Body of pancreas (tissue), 4 donors: Measurements from ENCODE around the gene PRM3. TPM values are rescaled to one million over a fixed set of nuclear protein-coding genes. Genes with fewer than 3 reads are reported as not detected.

ENCODE experiments used
- ATAC-seq: fragments of 150-250 bp; one replicate; pipeline ENCODE4 v1.9.1; 2016
- DNase-seq, 4 donors: peaks; one replicate each; pipeline ENCODE4 v3.0.0-alpha.2; 2019
- H3K27ac ChIP-seq, 4 donors: fragments of 200-600 bp; sonication (generic); 1 replicate in 3 of 4; 2 replicates in 1 of 4; pipeline versions ENCODE4 v1.5.1 to v1.6.1; 2016 to 2019; ENCODE audit warnings: mild to moderate bottlenecking in 1 of 4, mixed read lengths in 1 of 4, moderate library complexity in 1 of 4
- H3K27me3 ChIP-seq, 2 donors: fragments of 200-600 bp; sonication (generic); one replicate each; pipeline ENCODE4 v1.6.0; 2016; ENCODE audit warnings: mild to moderate bottlenecking in 1 of 2
- H3K36me3 ChIP-seq, 2 donors: fragments of 200-600 bp; sonication (generic); replicated peaks in 1 of 2; 2 replicates each; pipeline ENCODE4 v1.5.1; 2016; ENCODE audit warnings: low read depth in 2 of 2; ENCODE audit not compliant: insufficient read depth in 1 of 2
- H3K4me1 ChIP-seq: fragments of 200-600 bp; sonication (generic); one replicate; pipeline ENCODE4 v1.6.0; 2016
- H3K4me3 ChIP-seq, 2 donors: fragments of 200-600 bp; sonication (generic); 1 replicate in 1 of 2; 2 replicates in 1 of 2; pipeline ENCODE4 v1.5.1; 2016 to 2019
- H3K9me3 ChIP-seq, 3 donors: fragments of 200-600 bp; sonication (generic); 1 replicate in 2 of 3; 2 replicates in 1 of 3; pipeline ENCODE4 v1.5.1; 2016
- CTCF ChIP-seq, 7 experiments: fragments of 450-650 bp in 4 of 7; fragments of 200-600 bp in 3 of 7; sonication (generic) in 3 of 7; IDR thresholded peaks; one replicate each; pipeline ENCODE4 v1.5.1; 2016 to 2019; ENCODE audit warnings: antibody characterized with exemption in 7 of 7
- POLR2A ChIP-seq, 3 donors: fragments of 450-650 bp; IDR thresholded peaks; one replicate each; pipeline ENCODE4 v1.6.1; 2016; ENCODE audit warnings: antibody characterized with exemption in 3 of 3, mild to moderate bottlenecking in 2 of 3
- WGBS, 2 donors: methylation state at CpG; one replicate each; pipeline ENCODE4 v1.1.5; 2017; 5-methylcytosine and 5-hydroxymethylcytosine counted together
- intact Hi-C: fragments of 100-400 bp; cut with DNase I; formaldehyde crosslinking; loops from one replicate; pipeline ENCODE4 v1.15.1; 2023
- total RNA-seq, 2 donors: library from RNA; depleted of rRNA; stranded (reverse); fragments of >200 nt; gene quantifications; one replicate each; pipeline ENCODE4 v1.1.0, GENCODE V29; 2016

The PRM3 gene
- not detected for total RNA-seq

DNA sequence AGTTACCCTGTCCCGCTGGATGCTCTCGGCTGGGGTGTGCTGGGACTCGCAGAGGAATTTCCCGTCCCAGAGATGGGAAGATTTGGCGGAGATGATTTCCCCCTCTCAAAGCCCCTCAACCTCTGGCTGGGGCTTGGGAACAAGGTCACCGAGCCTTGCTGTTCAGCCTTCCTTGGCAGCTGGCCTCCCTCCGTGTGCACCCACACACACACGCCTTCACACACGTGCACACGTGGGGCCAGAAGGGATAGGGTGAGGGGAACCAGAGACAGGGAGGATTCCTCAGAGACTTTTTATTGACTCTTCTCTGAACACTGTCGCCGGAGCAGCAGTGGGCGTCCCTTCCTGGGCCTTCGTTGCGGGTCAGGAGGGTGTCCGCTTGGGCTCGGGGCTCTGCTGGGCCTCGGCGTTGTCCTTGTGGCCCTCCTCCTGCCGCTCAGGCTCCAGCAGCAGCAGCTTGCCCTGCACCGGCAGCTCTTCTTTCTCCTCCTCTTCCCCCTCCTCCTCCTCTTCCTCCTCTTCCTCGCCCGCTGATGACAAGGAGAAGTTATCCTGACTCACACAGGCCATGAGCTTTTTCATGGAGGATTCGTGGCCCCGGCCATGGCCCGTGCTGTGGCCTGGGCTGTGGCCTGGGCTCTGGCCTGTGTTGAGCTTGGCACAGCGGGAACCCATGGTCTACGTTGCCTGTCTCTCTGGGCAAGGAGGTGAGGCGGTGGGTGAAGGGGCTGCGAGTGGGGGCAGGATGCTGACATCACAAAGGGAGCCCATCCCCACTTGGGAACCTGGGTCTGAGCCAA, at the start of gene PRM3:
Gene PRM3 (minus strand): TSS at position 709 of the 800 bp plus-strand sequence. CDS start 34 bp downstream, at position 675.
- intact Hi-C loops: no loop called here
- no peak for DNase-seq
- Histone ChIP-seq H3K36me3 (no peaks in the 10 kb centered on the region), H3K9me3 (no peaks in the 10 kb centered on the region), H3K4me3 (no peak within 1 kb of the TSS), H3K4me1 (no peaks in the 10 kb centered on the region), H3K27me3 (no peaks in the 10 kb centered on the region), H3K27ac (no peak within 1 kb of the TSS)
- TF ChIP-seq POLR2A (IDR thresholded peaks at IDR 0.05) (no peak), CTCF (IDR thresholded peaks at IDR 0.05) (no peak)
- ATAC-seq: no peak
- 77 to 83% methylated on average over 25 to 29 of the region's 30 CpGs for WGBS, 2 donors

- TF ChIP-seq POLR2A (IDR thresholded peaks at IDR 0.05) (no peak), CTCF (IDR thresholded peaks at IDR 0.05) (no peak)
- Histone ChIP-seq H3K27ac (no peak overlapping the region), H3K4me3 (no peak overlapping the region), H3K4me1 (no peaks in the 10 kb centered on the region), H3K36me3 (no peaks in the 10 kb centered on the region), H3K27me3 (no peaks in the 10 kb centered on the region), H3K9me3 (no peaks in the 10 kb centered on the region)
- no peak for ATAC-seq
- intact Hi-C loops: no loop called here
- WGBS, 2 donors: 55 to 79% methylated on average over 3 of the region's 3 CpGs
- DNase-seq: no peak
Measured at GRCh38 chr16:11322823-11323222, 49.4 kb upstream of the PRM3 start.

- ATAC-seq (no peak), DNase-seq (no peak)
- no peaks in the 10 kb centered on the region for H3K36me3 ChIP-seq
- no peaks in the 10 kb centered on the region for H3K9me3 ChIP-seq
- H3K4me3 ChIP-seq: no peak overlapping the region
- TF ChIP-seq POLR2A (IDR thresholded peaks at IDR 0.05) (no peak), CTCF (IDR thresholded peaks at IDR 0.05) (no peak)
- WGBS, 2 donors: 67% methylated on average over 5 of the region's 5 CpGs
- intact Hi-C loops: no loop called here
- no peaks in the 10 kb centered on the region for H3K27me3 ChIP-seq
- H3K27ac ChIP-seq: no peak overlapping the region
- H3K4me1 ChIP-seq: no peaks in the 10 kb centered on the region
Measured at GRCh38 chr16:11321662-11322061, 48.2 kb upstream of the PRM3 start.

DNA sequence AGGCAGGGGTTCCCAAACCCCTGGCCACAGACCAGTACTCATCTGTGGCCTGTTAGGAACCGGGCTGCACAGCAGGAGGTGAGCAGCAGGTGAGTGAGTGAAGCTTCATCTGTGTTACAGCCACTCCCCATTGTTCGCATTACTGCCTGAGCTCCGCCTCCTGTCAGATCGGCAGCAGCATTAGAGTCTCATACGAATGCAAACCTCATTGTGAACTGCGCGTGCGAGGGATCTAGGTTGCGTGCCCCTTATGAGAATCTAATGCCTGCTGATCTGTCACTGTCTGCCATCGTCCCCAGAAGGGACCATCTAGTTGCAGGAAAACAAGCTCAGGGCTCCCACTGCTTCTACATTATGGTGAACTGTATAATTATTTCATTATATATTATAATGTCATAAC, 46.7 kb upstream of the PRM3 start:
- TF ChIP-seq POLR2A (IDR thresholded peaks at IDR 0.05) (no peak), CTCF (IDR thresholded peaks at IDR 0.05) (no peak)
- H3K4me3 ChIP-seq: no peak overlapping the region
- no peaks in the 10 kb centered on the region for H3K36me3 ChIP-seq
- no peak overlapping the region for H3K27ac ChIP-seq
- no peak for ATAC-seq
- intact Hi-C loops: no loop called here
- H3K27me3 ChIP-seq: no peaks in the 10 kb centered on the region
- WGBS, 2 donors: 75 to 94% methylated on average over 9 to 10 of the region's 10 CpGs
- no peak for DNase-seq
- H3K9me3 ChIP-seq: no peaks in the 10 kb centered on the region
- H3K4me1 ChIP-seq: no peaks in the 10 kb centered on the region
